Measurements from ENCODE around the gene PALLD.

GRCh38 chr4:168723569-168723968, 226.7 kb downstream of the PALLD start:
- TF ChIP-seq CTCF (IDR thresholded peaks at IDR 0.05; ENCODE audit: low read length) (no peak), EZH2 (optimal IDR thresholded peaks at IDR 0.05; ENCODE audit: low read depth, low read length) (no peak), EZH2phosphoT487 (IDR thresholded peaks at IDR 0.05; ENCODE audit: low read length) (no peak)
